AG20443 (cell line): Measurements from ENCODE around the gene CCN5.
A peak's percentile ranks its signal among the peaks of the same experiment; 100 is the strongest.

Source experiments
- DNase-seq: peaks from one replicate; pipeline ENCODE4 v3.0.0; 2012; ENCODE audit warnings: low spot score, mixed read lengths

The CCN5 gene

DNA sequence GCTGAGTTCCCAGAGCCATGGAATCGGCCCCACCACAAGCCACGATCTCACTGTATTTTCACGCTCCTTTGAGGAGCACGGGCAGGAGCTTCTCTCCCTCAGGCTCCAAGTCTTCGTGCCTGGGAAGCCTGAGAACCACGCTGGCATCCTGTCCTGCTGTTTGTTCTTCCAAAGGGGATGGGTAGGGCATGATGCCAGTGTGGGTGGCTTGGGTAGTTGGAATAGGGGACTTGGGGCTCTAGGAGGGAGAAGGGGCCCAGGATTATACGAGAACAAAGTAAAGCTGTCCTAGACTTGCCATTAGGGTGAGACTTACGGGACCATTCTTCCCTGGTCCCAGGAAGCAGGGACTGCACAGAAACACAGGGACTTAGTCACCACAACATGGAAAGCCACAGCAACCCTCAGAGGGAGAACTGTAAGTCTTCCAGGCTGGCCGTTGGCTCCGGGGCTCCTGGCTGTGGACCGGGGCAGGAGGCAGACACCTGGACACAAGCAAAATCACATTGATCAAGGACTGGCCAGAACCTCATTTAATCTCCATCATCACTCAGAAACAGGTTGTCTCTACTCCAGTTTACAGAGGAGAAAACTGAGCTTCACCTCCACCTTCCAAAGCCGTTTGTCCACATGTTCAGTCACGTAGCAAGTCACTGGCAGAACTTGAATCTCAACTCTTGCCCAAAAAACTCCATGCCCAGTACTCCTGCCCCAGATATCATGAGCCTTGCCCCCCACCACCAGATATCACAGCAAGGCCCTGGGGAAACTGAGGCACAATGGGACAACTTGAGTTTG is 1.3 kb downstream of the CCN5 start:
- peak; percentile 35 for DNase-seq

DNA sequence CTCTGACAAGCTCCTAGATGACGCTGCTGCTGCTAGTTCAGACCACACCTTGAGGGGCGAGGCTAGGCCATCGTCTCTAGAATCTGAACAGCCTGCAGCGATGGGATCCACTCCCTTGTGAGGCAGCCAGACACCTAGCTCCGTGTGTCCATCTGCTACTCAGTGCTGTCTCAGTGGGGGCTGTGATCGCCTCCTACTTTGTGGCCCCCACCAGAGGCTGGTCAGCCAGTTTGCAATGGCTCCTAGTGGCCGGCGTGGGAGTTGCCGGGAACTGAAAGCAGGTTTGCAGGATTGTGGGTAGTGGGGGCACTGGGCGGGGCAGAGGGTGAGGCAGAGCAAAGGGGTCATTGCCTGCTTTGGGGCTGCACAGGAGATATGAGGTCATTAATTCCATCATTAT is 2.8 kb downstream of the CCN5 start:
- peak; percentile 39 for DNase-seq

DNA sequence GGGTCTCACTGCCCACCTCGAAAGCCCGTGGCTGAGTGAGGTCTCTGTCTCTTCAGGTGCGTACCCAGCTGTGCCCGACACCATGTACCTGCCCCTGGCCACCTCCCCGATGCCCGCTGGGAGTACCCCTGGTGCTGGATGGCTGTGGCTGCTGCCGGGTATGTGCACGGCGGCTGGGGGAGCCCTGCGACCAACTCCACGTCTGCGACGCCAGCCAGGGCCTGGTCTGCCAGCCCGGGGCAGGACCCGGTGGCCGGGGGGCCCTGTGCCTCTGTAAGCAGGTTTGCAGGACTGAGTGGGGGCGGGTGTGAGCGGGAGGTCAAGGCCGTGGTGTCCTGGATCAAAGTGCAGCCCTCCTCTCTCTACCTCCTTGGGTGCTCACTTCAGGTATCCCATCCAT is 4.7 kb downstream of the CCN5 start:
- DNase-seq: no peak

DNA sequence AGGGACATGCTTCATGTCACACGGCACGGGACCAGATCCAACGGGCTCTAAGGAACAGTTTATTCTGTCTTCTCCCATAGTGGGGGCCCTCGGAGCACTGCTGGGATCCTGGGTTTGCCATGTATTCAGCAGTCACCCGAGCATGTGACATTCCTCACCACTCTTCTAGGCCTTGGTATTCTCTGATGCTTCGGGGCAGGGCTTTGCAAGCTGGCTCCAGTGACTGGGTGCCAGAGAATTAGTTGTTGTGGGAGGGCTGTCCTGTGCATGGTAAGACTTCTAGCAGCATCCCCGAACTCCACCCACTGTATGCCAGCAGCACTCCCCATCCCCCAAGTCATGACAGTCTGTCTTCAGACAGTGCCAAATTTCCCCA is 5.4 kb downstream of the CCN5 start:
- DNase-seq: peak; percentile 73

DNA sequence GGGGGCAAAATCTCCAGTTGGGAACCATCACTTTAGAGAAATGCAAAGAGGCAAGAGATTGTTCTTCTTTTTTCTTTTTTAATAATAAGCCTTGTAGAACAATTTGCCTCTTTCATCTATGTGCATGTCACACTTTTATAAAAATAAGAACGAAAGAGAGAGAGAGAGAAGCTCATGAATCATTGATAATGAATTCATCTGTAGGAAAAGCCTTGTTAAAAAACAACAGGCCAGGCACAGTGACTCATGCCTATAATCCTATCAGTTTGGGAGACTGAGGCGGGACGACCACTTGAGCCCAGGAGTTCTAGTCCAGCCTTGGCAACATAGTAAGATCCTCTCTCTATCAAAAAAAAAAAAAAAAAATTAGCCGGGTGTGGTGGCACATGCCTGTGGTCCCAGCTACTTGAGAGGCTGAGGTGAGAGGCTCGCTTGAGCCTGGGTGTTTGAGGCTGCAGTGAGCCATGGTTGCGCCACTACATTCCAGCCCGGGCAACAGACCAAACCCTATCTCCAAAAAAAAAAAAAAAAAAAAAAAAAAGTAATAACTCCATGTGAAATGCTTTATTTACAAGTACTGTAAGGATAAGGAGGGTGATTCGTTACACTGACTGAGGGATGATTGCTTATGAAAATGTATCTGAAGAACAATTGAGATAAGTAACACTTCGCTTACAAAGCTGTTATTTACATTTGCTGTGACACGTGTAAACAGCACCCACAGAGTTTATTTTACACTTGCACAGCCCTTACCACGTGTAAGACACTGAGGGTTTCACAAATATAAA is 6.0 kb downstream of the CCN5 start:
- DNase-seq: peak; percentile 48

DNA sequence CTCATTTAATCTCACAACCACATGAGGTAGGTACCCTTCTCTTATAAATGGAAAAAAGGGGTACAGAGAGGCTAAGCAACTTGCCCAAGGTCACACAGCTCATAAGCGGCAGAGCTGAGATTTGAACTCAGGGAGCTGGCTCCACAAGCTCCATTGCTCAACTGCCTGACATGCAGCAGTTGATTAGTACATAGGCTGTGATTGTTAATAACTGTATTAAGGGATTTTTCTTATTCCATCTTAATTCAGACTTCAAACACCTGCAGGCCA is 6.6 kb downstream of the CCN5 start:
- DNase-seq: no peak

DNA sequence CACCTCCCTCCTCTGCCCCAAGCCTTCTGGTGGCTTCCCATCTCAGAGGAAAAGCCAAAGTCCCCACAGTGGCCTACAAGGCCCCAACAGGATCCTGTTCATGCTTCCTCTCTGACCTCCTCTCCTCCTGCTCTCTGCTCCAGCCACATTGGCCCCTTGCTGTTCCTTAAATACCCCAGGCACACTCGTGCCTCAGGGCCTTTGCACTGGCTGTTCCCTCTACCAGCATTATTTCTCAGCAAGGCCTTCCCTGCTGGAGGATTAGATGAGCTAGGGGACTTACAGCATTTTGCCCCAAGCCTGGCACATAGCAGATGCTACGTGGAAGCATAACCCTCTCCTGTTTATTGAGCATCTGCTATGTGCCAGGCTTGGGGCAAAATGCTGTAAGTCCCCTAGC is 7.8 kb downstream of the CCN5 start:
- DNase-seq: no peak

DNA sequence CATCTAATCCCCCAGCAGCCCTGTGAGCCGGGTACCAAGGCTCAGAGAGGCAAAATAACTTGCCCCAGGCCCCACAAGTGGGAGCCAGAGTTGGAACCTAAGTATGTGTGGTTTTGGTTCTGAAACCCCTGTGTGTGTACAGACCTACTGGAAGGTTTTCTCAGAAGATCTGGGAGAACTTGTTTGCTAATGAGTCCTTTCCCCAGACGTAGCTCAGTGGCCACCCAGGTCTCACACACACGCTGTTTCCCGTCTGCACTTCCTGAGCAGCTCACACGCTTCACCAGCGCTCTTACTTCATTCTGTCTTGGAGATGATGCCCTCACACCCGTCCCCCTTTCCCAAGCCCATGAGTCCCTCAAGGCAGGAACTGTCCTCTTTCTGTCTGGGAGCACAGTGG is 8.2 kb downstream of the CCN5 start:
- no peak for DNase-seq

DNA sequence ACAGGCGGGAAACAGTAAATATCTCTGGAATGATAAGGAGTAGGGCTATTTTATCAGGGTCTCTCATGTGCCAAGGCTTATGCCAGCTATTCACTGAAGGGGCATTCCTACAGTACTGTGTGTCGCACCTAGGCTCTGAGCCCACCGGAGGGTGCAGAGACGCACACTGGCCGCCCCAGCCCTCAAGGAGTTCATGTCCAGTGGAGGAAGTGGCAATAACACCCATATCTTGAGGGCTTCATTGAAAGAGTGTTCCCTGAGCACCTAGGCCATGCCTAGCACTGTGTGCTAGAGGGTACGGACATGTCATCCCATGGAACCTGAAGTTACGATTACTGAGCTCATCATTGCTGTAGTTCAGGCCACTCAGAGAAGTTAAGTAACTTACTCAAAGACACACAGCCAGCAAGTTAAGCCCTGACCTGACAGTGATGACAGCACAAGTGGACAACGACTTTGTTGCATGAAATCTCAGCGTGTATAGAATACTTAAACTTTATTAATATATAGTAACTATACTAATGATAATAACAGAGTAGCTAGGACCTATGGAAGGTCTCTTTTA is 8.7 kb downstream of the CCN5 start:
- no peak for DNase-seq

DNA sequence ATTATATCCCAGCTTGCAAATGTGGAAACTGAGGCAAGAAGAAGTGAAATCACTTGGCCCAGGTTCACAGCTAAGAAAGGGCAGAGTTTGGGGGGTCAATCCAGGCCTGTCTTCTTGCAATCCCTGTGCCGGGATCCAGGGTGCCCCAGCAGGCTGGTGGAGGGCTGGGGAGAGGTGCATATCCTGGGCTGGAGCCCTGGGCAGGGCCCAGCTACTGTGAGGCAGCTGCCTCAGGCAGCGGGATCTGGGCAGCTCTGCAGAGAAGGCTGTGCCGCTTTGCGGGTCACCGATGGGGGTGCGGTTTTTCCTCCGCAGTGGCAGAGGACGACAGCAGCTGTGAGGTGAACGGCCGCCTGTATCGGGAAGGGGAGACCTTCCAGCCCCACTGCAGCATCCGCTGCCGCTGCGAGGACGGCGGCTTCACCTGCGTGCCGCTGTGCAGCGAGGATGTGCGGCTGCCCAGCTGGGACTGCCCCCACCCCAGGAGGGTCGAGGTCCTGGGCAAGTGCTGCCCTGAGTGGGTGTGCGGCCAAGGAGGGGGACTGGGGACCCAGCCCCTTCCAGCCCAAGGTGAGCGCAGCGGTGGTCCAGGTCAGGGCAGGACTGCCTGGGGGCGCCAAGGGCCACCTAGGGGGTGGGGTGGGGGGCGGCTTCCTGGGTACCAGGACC is 9.4 kb downstream of the CCN5 start:
- DNase-seq: no peak

DNA sequence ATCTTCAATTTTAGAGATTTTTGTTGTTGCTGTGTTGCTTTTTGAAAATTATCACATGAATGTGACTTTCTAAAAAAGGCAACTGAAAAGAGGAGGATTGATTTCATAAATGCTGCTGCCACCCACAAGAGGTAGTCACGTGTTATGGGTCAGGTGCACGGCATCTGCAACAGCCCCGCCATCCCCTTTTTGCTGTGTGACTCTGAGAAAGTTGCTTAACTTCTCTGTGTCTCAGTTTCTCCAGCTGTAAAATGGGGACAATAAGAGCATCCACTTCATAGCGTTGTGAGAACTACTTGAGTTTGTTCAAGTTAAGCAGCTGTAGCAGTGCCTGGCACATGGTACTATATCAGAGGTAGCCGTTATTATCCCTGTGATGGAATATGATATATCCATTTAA is 10.7 kb downstream of the CCN5 start:
- DNase-seq: no peak

DNA sequence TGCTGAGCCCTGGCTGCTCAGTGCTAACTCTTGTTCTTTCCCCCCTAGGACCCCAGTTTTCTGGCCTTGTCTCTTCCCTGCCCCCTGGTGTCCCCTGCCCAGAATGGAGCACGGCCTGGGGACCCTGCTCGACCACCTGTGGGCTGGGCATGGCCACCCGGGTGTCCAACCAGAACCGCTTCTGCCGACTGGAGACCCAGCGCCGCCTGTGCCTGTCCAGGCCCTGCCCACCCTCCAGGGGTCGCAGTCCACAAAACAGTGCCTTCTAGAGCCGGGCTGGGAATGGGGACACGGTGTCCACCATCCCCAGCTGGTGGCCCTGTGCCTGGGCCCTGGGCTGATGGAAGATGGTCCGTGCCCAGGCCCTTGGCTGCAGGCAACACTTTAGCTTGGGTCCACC is 11.9 kb downstream of the CCN5 start:
- DNase-seq: no peak

DNA sequence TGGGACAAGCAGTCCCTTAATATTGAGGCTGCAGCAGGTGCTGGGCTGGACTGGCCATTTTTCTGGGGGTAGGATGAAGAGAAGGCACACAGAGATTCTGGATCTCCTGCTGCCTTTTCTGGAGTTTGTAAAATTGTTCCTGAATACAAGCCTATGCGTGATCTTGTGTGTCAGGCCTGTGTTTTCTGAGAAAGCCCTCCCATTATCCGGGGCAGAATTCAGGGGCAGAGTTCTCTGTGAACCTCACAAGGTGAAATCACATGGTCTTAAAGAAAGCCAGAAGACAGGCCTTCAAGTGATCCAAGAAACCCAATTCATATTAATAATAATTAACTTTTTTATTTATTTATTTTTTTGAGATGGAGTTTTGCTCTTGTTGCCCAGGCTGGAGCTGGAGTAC is 12.5 kb downstream of the CCN5 start:
- DNase-seq: no peak

DNA sequence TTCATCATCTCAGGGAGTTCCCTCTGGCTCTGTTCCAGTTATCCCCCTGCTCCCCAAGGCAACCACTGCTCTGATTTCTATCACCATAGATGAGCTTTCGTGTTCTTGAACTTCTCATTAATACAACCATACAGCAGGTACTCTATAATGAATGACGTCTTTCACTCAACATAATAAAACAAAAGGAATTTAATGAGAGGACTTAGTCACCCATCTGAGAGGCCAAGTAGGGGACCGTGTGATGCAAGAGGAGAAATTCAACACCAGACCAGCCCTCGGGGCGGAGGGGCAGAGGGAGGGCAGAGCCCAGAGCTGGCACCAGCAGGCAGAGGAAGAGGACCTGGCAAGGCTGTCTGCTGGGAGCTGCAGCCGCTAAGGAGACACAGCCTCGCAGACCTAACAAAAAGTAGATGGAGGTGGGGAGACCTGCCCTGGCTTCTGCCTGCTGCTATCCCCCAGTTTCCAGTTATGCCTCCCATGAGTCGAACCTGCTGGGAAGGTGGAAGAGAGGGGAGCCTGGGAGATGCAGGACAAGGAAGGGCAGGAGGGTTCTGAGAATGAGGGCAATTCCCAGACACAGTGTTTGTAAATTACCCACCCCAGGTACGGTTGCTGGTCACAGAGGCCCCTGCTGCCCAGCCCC is 13.8 kb downstream of the CCN5 start:
- peak; percentile 90 for DNase-seq

DNA sequence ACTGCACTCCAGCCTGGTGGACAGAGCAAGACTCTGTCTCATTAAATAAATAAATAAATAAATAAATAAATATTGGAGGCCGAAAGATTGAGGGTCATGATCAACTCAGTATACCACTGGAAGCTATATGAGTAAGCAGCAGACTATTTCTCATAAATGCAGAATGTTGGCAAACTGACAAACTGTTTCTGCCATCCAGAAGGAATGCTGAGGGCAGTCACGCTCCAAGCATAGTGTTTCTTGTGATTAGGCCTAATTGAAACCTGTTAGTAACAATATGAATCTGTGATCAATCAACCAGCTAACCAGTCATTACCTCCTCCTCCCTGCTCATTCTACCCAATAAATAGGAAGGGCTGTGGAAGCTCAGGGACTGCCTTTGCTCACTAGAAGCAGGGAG is 15.3 kb downstream of the CCN5 start:
- DNase-seq: no peak

DNA sequence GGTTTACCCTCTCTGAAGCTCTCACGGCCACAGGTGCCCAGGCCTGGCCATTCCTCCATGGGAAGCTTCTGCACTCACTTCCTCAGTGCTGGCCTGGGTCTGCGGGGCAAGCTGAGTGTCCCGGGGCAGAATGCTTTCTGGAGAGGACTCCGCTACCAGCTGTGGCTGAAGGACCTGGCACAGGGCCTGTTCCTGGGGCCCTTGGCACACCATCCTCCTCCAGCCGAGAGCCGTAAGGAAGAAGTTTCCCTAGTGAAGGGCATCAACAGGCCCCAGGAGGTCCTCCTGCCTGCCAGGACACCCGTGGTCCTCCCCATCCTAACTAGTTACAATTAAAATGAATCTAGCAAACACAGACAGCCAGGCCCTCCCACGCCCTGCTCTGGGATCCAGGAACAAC is 16.5 kb downstream of the CCN5 start:
- DNase-seq: no peak

DNA sequence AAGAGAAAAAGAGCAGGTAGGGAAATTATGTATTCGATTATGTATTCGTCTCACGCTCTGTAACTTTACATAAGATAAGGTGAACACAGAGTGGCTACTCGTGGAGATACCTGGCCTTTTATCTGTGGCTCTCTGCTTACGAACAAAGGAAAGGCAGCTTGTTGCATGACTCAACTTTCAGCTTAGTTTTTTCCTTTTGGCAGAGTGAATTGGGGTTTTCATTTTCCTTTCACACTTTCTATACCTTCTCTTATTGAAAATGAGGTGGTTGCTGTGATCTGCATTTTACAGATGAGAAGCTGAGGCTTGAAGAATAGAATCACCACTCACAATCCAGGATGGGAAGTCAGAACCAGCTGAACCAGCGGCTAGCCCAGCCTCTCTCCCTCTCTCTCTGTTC is 17.2 kb downstream of the CCN5 start:
- no peak for DNase-seq

DNA sequence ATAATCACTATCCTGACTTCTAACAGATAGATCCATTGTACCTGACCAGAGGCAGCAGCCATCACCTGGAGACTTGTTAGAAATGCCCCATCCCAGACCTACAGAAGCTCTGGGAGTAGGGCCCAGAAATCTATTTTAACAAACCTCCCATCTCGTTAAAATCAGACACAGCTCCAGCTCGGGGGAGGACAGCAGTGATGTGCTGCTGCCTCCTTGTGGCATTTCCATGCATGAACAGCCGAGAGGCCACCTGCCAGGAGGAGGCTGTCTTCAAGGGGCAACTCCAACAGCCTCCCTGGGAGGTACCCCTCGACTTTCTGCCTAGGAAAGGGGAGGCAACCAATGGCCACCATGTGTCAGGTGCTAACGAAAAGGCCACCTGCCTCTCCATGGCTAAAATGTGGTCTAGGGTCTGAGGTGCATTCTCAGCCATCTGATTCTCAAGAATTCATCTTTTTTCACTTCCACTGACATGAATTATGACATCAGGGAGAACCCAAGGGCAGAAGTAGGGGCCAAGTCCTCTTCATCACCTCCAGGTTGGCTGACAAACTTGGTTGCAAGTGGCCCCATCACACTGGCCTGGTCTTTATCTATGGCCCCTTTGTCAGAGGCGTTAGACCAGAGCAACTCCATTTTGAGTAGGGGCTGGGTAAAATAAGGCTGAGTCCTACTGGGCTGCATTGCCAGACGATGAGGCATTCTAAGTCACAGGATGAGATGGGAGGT is 18.3 kb downstream of the CCN5 start:
- peak; percentile 76 for DNase-seq

DNA sequence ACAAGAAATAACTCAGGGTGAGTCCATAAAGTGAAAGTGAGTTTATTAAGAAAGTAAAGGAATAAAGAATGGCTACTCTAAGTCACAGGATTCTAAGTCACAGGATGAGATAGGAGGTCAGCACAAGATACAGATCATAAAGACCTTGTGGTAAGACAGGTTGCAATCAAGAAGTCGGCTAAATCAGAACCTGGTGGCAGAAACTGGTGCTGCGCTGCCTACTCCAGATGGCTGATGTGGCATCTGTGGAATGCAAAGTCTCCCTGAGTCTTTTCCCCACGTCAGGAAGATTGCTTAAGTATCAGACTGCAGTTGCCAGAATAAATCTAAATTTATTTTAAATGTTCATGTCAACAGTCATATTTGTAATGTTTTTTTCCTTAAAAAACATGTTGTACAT is 19.8 kb downstream of the CCN5 start:
- peak; percentile 78 for DNase-seq

DNA sequence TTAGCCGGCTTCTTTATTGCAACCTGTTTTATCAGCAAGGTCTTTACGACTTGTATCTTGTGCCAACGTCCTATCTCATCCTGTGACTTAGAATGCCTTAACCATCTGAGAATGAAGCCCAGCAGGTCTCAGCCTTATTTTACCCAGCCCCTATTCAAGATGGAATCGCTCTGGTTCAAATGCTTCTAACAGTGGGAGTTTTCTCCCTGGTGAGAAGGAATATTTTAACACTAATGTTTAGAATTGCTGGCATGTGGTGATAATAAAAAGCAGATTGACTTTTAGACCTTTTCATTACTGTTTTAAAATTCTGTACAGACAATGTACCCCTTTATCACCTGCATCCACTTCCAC is 20.6 kb downstream of the CCN5 start:
- DNase-seq: no peak

DNA sequence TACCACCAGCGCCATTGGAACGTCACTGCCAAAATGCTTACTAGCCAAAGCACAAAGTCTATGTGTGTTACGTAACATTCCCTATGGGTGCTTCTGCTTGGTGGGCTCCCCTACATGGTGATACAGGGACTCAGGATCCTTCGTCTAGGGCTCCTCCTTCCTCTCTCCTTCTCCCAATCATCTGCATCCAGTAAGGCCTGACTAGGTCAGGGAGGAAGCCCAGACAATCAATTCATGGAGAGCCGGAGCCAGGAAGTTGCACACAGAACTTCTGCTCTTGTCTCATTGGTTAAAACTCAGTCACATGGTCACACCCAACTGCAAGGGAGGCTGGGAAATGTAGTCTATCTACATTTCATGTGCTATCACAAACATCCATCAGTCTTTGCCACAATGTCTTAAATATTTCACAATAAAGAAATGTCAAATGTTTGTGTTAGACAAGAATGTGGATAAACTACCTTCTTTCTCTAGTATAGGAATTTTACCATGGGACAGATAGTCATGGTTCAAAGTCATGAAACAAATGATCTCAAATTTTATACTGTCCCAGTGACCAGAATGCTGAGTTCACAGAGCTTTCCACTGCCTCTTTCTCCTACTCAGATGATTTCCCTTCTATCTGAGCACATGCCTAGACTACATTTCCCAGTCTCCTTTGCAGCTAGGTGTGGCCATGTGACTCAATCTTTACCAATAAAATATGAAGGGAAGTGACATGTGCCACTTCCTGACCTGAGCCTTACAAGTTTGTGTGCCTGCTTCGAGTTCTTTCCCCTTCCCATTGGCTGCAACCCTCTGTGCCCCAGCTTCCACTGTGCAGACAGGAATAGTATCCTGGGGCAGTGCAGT is 21.2 kb downstream of the CCN5 start:
- DNase-seq: peak; percentile 66
